Lower leg skin (tissue), 3 donors: ENCODE measurements around the gene ATP6V0D1.

Experiments used
- POLR2A ChIP-seq, 2 donors: fragments of 450-650 bp; IDR thresholded peaks; one replicate each; pipeline ENCODE4 v1.6.1; 2016 to 2017; ENCODE audit warnings: antibody characterized with exemption in 2 of 2, mild to moderate bottlenecking in 1 of 2, moderate library complexity in 1 of 2
- TF ChIP-seq, protein P1 (sequence below), 3 donors: fragments of 450-650 bp; IDR thresholded peaks; one replicate each; pipeline ENCODE4 v1.5.1; 2016; ENCODE audit warnings: antibody characterized with exemption in 3 of 3, mild to moderate bottlenecking in 3 of 3, moderate library complexity in 2 of 3

GRCh38 chr16:67403976-67404555, 76.9 kb downstream of the ATP6V0D1 start:
- TF ChIP-seq, protein P1, sequence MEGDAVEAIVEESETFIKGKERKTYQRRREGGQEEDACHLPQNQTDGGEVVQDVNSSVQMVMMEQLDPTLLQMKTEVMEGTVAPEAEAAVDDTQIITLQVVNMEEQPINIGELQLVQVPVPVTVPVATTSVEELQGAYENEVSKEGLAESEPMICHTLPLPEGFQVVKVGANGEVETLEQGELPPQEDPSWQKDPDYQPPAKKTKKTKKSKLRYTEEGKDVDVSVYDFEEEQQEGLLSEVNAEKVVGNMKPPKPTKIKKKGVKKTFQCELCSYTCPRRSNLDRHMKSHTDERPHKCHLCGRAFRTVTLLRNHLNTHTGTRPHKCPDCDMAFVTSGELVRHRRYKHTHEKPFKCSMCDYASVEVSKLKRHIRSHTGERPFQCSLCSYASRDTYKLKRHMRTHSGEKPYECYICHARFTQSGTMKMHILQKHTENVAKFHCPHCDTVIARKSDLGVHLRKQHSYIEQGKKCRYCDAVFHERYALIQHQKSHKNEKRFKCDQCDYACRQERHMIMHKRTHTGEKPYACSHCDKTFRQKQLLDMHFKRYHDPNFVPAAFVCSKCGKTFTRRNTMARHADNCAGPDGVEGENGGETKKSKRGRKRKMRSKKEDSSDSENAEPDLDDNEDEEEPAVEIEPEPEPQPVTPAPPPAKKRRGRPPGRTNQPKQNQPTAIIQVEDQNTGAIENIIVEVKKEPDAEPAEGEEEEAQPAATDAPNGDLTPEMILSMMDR (IDR thresholded peaks at IDR 0.05) = no peak
- TF ChIP-seq POLR2A (IDR thresholded peaks at IDR 0.05) = no peak
